Gastrocnemius medialis (tissue), 4 donors: Measurements from ENCODE around the gene FYCO1. TPM values are rescaled to one million over a fixed set of nuclear protein-coding genes. Genes with fewer than 3 reads are reported as not detected.

Experiments used
- ATAC-seq, 2 donors: fragments of 150-250 bp; one replicate each; pipeline ENCODE4 v1.9.1; 2016
- DNase-seq, 2 donors: peaks; one replicate each; pipeline ENCODE4 v3.0.0-alpha.2; 2019
- H3K27ac ChIP-seq, 4 donors: fragments of 200-600 bp; sonication (generic); 1 replicate in 1 of 4; 2 replicates in 3 of 4; pipeline ENCODE4 v1.5.1; 2016 to 2018; ENCODE audit warnings: mild to moderate bottlenecking in 2 of 4, moderate library complexity in 1 of 4
- H3K27me3 ChIP-seq, 3 donors: fragments of 200-600 bp; sonication (generic) in 2 of 3; 1 replicate in 1 of 3; 2 replicates in 2 of 3; pipeline versions ENCODE4 v1.5.1 to v1.6.0; 2016 to 2019; ENCODE audit warnings: mild to moderate bottlenecking in 1 of 3, moderate library complexity in 1 of 3
- H3K36me3 ChIP-seq, 2 donors: fragments of 200-600 bp; sonication (generic) in 1 of 2; one replicate each; pipeline ENCODE4 v1.5.1; 2017 to 2018
- H3K4me1 ChIP-seq, 2 donors: fragments of 200-600 bp; sonication (generic) in 1 of 2; one replicate each; pipeline ENCODE4 v1.5.1; 2016 to 2017; ENCODE audit warnings: mild to moderate bottlenecking in 2 of 2
- H3K4me3 ChIP-seq, 4 donors: fragments of 200-600 bp; sonication (generic) in 3 of 4; 1 replicate in 1 of 4; 2 replicates in 3 of 4; pipeline ENCODE4 v1.5.1; 2016 to 2019; ENCODE audit warnings: mild to moderate bottlenecking in 2 of 4
- H3K9me3 ChIP-seq, 3 donors: fragments of 200-600 bp; sonication (generic) in 2 of 3; 1 replicate in 1 of 3; 2 replicates in 2 of 3; pipeline ENCODE4 v1.5.1; 2016 to 2019
- POLR2A ChIP-seq, 2 donors: fragments of 450-650 bp; IDR thresholded peaks; one replicate each; pipeline ENCODE4 v1.6.1; 2017; ENCODE audit warnings: antibody characterized with exemption in 2 of 2, mild to moderate bottlenecking in 2 of 2, moderate library complexity in 2 of 2
- in situ Hi-C, 4 donors: fragments of 200-750 bp; cut with MboI; loops; one replicate each; pipeline versions ENCODE4 v1.15.0 to v1.8.0; 2017; ENCODE audit warnings: low sequenced_read_pairs in 4 of 4
- intact Hi-C: fragments of 100-400 bp; cut with DNase I; formaldehyde crosslinking; loops from one replicate; pipeline ENCODE4 v1.15.1; 2023; ENCODE audit warnings: low total_unique reads
- total RNA-seq, 4 donors: library from RNA; depleted of rRNA; stranded (reverse); fragments of >200 nt; gene quantifications; one replicate each; pipeline versions ENCODE4 v1.1.0 to v1.2.3, GENCODE V29; 2016
- TF ChIP-seq, protein P1 (sequence below), 5 experiments: fragments of 450-650 bp in 3 of 5; fragments of 200-600 bp in 2 of 5; sonication (generic) in 2 of 5; IDR thresholded peaks in 4 of 5; conservative IDR thresholded peaks in 1 of 5; 1 replicate in 4 of 5; 2 replicates in 1 of 5; pipeline ENCODE4 v1.5.1; 2016 to 2019; ENCODE audit warnings: antibody characterized with exemption in 5 of 5, mild to moderate bottlenecking in 3 of 5, moderate library complexity in 3 of 5

The FYCO1 gene
- total RNA-seq, 4 donors from 2014 or later: 47.4 to 99.8 (median 84.2) TPM

DNA sequence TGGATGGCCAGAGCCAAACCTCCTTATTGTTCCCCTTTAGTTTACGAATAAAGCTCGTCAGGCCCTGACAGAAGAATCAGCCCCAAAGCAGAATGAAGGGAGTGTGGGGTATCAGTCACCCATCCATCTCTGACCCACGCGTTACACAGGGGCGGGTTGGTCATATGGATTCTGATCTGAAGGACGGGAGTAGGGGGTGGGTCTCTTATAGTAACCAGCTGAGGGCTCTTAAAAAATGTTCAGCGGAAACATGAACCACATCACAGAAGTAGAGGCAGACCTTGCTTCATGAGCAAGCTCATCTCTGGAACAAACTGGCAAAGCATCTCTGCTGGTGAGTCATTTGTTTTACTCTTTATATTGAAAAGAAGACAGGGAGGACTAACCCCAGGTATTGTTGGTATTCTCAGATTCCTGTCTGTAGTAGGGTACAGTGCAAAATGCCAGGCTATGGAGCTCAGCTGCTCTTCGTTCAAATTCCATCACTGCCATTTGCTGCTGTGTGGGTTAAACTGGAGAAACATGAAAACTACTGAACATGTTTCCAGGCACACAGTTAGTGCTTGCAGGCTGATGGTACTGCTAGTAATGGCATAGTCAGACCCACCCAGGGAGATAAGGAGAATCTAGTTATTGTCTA lies 52.3 kb downstream of the FYCO1 start, which contains the start of gene CXCR6:
Gene CXCR6 (plus strand): TSS at position 258 of the 640 bp plus-strand sequence. CDS start 3,018 bp downstream, outside the sequence.
- Histone ChIP-seq H3K27ac (peak within 1 kb of the TSS in 3 of 4 donors; percentile 44 to 80 (median 49)), H3K27me3 (no peaks in the 10 kb centered on the region), H3K9me3 (no peaks in the 10 kb centered on the region), H3K4me3 (no peak within 1 kb of the TSS), H3K36me3 (peaks cover 0 to 27% of the 10 kb centered on the region in 2 donors), H3K4me1 (peaks cover 20 to 45% of the 10 kb centered on the region in 2 donors)
- DNase-seq (no peak), ATAC-seq (no peak)
- intact Hi-C loops: no loop called here
- TF ChIP-seq, protein P1, sequence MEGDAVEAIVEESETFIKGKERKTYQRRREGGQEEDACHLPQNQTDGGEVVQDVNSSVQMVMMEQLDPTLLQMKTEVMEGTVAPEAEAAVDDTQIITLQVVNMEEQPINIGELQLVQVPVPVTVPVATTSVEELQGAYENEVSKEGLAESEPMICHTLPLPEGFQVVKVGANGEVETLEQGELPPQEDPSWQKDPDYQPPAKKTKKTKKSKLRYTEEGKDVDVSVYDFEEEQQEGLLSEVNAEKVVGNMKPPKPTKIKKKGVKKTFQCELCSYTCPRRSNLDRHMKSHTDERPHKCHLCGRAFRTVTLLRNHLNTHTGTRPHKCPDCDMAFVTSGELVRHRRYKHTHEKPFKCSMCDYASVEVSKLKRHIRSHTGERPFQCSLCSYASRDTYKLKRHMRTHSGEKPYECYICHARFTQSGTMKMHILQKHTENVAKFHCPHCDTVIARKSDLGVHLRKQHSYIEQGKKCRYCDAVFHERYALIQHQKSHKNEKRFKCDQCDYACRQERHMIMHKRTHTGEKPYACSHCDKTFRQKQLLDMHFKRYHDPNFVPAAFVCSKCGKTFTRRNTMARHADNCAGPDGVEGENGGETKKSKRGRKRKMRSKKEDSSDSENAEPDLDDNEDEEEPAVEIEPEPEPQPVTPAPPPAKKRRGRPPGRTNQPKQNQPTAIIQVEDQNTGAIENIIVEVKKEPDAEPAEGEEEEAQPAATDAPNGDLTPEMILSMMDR (IDR thresholded peaks at IDR 0.05 in 4 of 5, conservative IDR thresholded peaks at IDR 0.05 in 1 of 5): no peak
- no peak for TF ChIP-seq POLR2A (IDR thresholded peaks at IDR 0.05)
- in situ Hi-C loops: loop anchor here (5.0 to 25.0 kb wide), 2 partner anchors 134 to 419 kb away; partner anchors contain the start of genes CCR2 (in 1 of the 4) and CCR5 (in 1 of the 4)

DNA sequence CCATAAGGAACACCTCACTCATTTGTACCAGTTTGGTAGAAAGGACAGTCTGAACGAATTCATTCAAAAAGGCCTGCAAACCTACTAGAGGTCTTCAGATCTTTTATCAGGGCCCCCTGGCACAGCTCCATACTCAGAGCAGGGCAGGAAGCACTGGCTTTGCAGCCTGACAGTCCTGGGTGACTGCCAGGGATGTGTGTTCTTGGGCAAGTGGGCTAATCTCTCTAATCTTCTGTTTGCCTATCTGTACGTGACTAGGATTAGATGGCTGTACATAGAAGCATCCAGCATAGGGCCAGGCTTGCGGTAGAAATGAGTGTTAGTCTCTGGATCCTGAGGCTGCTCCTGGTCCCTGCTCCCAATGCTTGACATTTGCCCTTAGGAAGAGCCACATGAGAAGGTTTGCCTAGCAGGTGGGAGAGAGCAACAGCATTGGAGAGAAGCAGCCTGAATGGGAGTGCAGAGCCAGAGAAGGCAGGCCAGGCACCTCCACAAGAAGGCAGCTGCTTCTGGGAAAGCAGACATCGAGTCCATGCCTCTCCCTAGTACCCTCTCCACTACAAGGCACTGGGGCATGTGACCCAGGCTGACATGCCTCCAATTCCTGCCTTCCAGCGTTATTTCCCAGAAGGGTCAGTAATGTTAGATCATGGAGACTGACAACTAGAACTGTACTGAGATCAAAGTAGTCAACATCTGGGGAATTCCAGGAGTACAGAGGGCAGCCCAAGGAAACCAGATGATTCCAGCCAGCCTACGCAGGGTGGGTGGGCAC lies 53.4 kb downstream of the FYCO1 start:
- H3K9me3 ChIP-seq: no peaks in the 10 kb centered on the region
- DNase-seq (no peak), ATAC-seq (no peak)
- H3K4me1 ChIP-seq: peaks cover 20 to 40% of the 10 kb centered on the region in 2 donors
- no peak overlapping the region for H3K4me3 ChIP-seq
- intact Hi-C loops: no loop called here
- TF ChIP-seq, protein P1 (IDR thresholded peaks at IDR 0.05 in 4 of 5, conservative IDR thresholded peaks at IDR 0.05 in 1 of 5): no peak
- no peak for TF ChIP-seq POLR2A (IDR thresholded peaks at IDR 0.05)
- in situ Hi-C loops: loop anchor here (5.0 to 25.0 kb wide), 2 partner anchors 135 to 420 kb away; partner anchors contain the start of genes CCR2 (in 1 of the 4) and CCR5 (in 1 of the 4)
- no peaks in the 10 kb centered on the region for H3K27me3 ChIP-seq
- peak overlapping the region in 3 of 4 donors; percentile 44 to 80 (median 49) for H3K27ac ChIP-seq
- peaks cover 0 to 18% of the 10 kb centered on the region in 2 donors for H3K36me3 ChIP-seq

DNA sequence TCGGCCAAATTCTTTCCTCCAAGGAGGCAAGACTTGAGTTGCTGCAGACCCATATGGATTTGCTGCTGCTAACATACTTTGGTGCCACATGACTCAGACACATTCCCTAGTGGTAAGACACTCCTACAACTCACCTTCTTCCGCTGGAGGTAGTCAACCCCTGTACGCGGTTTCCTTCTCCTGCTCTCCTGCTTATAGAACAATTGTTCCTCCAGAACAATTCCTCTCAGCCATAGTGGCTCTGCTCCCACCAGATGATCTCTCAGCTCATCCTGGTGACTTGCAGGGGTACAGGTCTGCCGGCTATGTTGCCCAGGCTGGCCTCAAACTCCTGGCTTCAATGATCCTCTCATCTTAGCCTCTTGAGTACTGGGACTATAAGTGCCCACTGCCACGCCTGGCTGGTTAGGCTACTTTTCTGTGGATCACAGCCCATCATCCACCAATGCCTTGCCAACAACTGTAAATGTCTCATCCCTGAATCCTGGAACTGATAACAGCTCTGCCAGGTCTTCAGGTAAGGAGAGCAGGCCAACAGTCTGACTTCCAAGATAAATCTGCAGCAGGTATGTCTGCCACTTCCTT lies 54.8 kb downstream of the FYCO1 start:
- no peak for ATAC-seq
- Histone ChIP-seq H3K27me3 (no peaks in the 10 kb centered on the region), H3K36me3 (peaks cover 0 to 18% of the 10 kb centered on the region in 2 donors), H3K9me3 (no peaks in the 10 kb centered on the region), H3K4me3 (no peak overlapping the region), H3K4me1 (peaks cover 20 to 38% of the 10 kb centered on the region in 2 donors), H3K27ac (peak overlapping the region; percentile 21 to 80 (median 56))
- TF ChIP-seq POLR2A (IDR thresholded peaks at IDR 0.05): no peak
- TF ChIP-seq, protein P1 (IDR thresholded peaks at IDR 0.05 in 4 of 5, conservative IDR thresholded peaks at IDR 0.05 in 1 of 5): no peak
- no peak for DNase-seq
- intact Hi-C loops: no loop called here
- in situ Hi-C loops: loop anchor here (5.0 to 25.0 kb wide), 2 partner anchors 136 to 421 kb away; partner anchors contain the start of genes CCR2 (in 1 of the 4) and CCR5 (in 1 of the 4)

DNA sequence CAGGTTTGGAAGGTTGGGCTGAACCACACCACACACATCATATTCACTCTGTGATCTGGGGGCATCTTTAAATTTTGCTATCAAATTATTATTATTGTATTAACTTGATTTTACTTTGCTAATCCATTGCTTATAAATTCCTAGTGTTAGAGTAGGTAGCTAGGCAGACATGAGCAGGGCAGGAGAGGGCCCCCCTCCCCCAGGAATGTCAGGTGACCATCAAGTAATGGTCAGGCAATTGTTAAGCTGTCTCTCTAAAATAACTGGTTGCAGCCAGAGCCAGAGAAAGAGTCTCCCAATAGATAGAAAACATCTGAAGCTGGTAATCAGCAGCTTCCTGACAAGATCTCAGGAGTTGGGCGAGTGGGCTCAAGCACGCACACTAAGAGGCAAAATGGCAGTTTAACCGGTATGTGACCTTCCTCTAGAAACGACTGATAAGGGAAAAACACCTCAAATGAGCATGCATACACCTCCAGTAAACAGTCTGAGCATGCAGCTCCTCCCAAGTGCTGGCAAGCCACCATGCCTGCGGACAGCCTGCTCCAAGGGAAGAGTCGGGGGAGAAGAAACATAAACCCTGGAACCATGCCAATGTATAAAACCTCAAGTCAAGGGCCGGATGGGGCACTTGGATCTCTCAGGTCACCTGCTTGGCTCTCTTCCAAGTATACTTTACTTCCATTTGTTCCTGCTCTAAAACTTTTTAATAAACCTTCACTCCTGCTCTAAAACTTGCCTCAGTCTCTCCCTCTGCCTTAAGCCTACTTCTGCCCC lies 55.4 kb downstream of the FYCO1 start:
- no peak for DNase-seq
- in situ Hi-C loops: loop anchor here (5.0 to 25.0 kb wide), 2 partner anchors 137 to 422 kb away; partner anchors contain the start of genes CCR2 (in 1 of the 4) and CCR5 (in 1 of the 4)
- intact Hi-C loops: no loop called here

More for the DNA sequence above, 55.4 kb downstream of the FYCO1 start:
- Histone ChIP-seq H3K9me3 (no peaks in the 10 kb centered on the region), H3K27me3 (no peaks in the 10 kb centered on the region), H3K36me3 (peaks cover 0 to 23% of the 10 kb centered on the region in 2 donors), H3K4me1 (peaks cover 20 to 33% of the 10 kb centered on the region in 2 donors), H3K27ac (peak overlapping the region; percentile 49 to 80 (median 72)), H3K4me3 (no peak overlapping the region)
- no peak for TF ChIP-seq POLR2A (IDR thresholded peaks at IDR 0.05)
- TF ChIP-seq, protein P1 (IDR thresholded peaks at IDR 0.05 in 4 of 5, conservative IDR thresholded peaks at IDR 0.05 in 1 of 5): no peak
- ATAC-seq: no peak
